ENCODE measurements around the gene MYLK.

DNA sequence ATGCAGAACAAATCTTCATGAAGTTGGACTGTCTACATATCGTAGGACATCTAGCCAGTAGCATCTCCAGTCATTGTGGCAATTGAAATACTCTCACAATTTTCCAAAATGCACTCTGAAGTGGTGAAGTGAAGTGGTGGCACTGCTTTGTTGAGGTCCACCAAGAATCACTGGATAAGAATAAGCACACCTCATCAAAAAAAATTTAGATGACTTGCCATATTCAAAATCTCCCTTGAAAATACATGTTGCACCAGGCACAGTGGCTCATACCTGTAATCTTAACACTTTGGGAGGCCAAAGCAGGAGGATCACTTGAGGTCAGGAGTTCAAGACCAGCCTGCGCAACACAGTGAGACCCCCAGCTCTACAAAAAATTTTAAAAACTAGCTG, 312.2 kb downstream of the MYLK start:
- TF ChIP-seq POLR2A (IDR thresholded peaks at IDR 0.05) = no peak
- TF ChIP-seq, protein P1, sequence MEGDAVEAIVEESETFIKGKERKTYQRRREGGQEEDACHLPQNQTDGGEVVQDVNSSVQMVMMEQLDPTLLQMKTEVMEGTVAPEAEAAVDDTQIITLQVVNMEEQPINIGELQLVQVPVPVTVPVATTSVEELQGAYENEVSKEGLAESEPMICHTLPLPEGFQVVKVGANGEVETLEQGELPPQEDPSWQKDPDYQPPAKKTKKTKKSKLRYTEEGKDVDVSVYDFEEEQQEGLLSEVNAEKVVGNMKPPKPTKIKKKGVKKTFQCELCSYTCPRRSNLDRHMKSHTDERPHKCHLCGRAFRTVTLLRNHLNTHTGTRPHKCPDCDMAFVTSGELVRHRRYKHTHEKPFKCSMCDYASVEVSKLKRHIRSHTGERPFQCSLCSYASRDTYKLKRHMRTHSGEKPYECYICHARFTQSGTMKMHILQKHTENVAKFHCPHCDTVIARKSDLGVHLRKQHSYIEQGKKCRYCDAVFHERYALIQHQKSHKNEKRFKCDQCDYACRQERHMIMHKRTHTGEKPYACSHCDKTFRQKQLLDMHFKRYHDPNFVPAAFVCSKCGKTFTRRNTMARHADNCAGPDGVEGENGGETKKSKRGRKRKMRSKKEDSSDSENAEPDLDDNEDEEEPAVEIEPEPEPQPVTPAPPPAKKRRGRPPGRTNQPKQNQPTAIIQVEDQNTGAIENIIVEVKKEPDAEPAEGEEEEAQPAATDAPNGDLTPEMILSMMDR (IDR thresholded peaks at IDR 0.05) = no peak
- no peak for TF ChIP-seq EP300 (IDR thresholded peaks at IDR 0.05)

Data from tibial nerve (tissue), 4 donors.